Activated T-cell treated with anti-CD3 and anti-CD28 coated beads, Interleukin-2, amount 50 U/mL, for 48 hours (primary cell): ENCODE results near the gene PDP2.

Experiments
- DNase-seq, 2 experiments: peaks; one replicate each; pipeline ENCODE4 v3.0.0-alpha.2; 2020

The PDP2 gene

DNA sequence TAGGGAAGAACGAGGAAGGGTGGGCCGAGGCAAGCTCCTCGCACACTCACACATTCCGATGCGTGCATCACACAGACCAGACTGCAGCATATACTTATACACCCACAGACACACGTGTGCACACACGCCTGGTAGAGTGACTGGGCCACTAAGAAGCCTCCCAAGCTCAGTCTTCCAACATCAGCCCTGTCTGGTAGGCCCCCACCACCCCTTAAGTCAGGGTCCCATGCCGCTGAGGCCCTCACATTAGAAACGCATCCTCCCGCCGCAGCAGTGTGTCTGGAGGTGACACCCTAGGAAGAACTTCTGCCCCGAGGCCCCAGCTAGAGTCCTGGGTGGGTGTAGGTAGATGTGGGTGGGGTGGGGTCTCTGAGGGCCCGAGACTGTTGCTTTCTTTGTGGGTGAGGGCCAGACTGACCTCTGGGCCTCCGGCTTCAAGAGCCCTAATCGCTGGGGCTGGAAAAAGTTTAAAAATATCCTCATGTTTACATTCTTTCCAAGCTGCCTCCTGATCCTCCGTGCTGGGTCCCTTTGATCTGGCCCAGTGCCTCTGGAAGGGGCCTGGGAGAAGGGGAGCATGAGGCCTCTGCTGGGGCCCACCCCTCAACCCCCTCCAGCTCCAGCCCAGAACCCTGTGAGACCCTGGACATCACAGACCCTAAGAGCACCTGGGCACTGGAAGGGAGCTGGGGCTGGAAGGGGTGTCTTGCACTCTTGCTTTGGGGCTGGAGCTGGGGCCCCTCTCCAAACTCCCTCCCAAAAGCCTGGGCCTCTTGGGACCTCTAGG lies 24.7 kb downstream of the PDP2 start:
- no peak for DNase-seq

- no peak for DNase-seq
Observed at GRCh38 chr16:66905633-66906539, 25.6 kb downstream of the PDP2 start.

- no peak for DNase-seq
Observed at GRCh38 chr16:66906916-66907836, 26.9 kb downstream of the PDP2 start.

DNA sequence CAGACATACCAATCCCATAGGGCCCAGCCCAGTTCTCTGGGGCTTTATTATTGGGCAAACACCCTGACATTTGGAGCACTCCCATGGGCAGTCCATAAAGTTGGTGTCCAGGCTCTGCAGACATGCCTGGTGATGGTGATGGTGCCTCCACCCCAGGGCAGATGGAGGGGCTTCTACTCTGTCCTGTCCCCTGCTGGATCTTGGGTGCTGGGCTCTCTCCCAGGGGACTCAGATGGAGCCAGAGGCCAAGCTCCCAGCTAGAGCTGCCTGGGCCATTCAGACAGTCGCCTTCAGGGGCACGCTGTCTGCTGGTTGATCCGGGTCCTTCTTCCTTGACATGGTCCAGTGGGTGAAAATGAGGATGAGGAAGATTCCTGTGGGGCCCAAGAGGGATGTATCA lies 27.8 kb downstream of the PDP2 start:
- no peak for DNase-seq

DNA sequence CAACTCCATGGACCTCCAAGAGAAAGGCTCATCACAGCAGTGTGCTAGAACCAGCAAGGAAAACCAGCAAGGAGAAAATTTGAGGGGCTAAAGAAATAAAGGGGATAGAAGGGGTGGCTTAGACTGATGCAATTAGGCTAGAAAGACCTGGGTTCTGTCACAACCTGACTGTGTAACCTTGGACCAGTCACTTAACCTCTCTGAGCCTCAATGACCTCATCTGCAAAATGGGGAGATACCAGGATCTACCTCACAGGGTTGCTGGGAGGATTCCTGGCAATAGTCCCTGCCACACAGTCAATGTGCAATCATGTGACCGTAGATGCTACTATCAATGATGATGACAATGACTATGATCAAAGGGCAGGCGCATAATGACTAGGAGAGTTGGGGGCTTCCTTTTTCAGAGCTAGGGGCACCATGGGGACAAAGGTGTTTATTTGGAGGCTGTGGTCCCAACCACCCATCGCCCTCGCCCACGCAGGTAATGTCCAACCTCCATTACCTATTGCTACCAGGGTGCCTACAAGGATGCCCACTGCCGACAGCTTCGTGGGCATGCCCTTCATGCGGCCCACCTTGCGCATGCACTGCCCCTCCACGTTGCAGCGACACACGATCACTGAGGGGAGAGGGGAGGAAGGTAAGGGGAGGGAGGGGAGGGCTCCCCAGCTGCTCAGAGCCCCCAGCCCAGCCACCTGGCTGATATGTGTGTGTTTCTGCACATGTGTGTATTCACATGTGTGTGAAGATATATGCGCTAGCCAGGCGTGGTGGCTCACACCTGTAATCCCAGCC lies 28.6 kb downstream of the PDP2 start:
- DNase-seq = no peak

DNA sequence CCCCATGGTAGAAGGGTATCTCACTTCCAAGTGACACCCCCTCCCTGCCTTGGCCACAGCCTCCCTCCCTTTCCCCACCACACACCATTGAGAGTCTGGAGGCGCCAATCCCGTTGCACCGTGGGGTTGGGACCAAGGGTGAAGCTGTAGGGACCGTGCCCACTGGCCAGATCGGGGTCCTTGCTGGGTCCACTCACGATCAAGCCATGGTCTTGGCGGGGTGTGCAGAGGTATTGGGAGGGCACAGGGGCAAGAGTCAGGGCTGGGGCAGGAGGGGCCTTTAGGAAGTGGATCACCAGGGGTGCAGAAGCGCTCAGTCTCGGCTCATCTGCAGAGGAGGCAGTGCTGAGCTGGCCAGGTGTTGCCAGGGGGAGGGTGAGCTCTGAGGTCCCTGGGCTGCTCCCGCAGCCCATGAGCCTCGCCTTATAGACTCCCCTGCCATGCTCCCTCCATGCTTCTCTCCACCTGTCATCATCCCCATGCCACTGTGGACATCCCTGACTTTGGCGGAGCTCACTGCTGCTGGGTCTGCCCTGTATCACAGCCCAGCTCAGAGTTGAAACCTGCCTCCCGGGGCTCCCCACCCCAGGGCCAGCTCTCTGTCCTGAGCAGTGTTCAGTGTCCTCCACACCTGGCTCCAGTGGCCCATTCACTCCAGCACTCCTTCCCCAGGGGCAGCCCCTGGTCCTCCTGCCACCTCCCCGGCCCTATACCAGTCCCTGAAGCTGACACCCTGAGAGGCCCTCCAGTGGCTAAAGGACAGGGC lies 30.0 kb downstream of the PDP2 start:
- no peak for DNase-seq

GRCh38 chr16:66911112-66911511 lies 30.8 kb downstream of the PDP2 start:
- DNase-seq = no peak

DNA sequence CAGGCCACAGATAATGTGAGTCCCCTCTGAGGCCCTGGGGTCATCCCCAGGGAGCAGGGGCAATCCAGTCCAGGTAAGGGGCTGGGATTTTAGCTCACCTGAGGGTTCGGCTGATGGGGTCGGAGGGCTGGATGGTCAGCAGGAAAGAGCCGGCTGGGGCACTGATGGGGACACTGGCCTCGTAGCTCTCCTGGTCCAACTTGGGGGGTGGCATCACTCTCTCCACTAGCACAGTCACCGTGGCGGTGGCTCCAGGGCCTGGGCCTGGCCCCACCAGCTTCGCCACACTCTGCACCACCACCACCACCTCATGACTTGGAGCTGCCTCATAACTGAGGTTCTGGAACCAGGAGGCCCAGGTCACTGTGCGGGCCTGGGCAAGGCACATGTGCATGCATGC lies 31.5 kb downstream of the PDP2 start:
- no peak for DNase-seq

DNA sequence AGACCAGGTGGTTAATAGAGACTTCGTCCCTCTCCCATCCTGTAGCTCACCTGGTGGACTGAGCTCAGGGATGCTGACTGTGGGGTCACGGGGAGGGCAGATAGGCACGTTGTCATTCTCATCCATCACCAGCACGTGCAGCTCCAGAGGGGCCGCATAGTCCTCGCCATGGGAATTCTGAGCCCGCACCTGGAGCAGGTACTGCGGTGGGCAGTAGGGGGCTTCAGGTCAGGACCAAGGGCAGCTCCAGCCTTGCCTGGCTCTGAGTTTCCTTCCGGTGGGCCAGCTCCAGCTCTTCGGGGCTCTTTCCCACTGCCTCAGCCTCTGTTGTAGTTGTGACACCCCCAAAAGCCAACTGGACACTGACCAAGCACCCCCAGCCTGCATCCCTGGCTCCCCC lies 32.8 kb downstream of the PDP2 start:
- no peak for DNase-seq

DNA sequence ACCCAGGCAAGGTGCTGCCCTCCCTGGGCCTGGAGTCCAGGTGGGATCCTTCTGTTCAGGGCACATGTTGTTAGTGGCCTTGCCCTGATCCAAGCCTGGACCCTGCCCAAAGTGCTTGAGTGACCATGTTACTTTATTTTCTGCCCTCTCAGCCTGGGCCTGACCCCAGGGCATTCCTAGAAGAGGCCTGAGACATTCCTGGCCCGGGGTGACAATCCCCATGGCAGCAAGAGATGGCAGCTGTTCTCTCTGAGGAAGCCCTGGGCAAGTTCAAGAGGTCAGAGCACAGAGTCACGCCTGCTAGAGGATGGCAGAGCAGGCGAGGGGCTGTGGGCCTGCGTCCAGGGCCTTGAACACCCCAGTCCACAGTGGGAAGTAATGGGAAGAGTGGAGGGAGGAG lies 33.4 kb downstream of the PDP2 start:
- no peak for DNase-seq

GRCh38 chr16:66914541-66914940 lies 34.2 kb downstream of the PDP2 start:
- DNase-seq = no peak

- DNase-seq = no peak
Observed at GRCh38 chr16:66915041-66915440, 34.7 kb downstream of the PDP2 start.

GRCh38 chr16:66916518-66916917 lies 36.2 kb downstream of the PDP2 start:
- no peak for DNase-seq

DNA sequence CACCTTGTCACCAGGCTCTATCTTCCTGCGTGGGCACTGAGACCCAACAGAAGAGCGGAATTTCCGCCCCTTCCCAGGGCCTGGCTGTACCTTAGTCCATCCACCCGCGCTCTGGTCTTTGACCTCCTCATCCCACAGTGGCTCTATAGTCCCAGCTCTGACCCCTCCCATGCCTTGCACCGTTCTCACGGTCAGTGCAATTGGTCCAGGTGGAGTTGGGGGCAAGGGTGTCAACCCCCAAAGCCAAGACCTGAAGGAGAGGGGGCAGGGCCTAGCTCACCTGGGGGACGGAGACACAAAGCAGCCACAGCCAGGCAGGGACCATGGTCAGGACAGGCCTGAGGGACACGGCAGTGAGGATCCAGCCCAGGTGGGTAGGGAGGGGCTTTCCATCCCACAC lies 37.4 kb downstream of the PDP2 start:
- no peak for DNase-seq

DNA sequence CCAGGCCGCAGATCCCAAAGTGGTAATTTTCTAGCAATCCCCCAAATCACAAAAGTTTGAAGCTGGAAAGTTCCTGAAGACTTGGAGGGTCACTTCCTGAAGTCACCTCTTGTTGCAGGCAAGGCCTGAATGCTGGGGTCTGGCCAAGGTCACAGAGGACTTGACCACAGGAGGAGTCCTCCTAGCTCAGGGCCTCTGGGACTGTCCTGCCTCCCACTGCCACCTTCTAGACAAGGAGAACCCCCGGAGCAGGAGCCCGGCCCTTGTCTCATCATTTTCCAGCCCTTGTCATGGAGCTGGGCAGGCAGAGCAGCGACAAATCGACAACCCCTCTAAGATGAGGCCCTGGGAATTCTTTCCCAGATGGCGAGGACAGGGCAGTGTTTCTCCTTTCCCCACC lies 38.0 kb downstream of the PDP2 start:
- DNase-seq = no peak

DNA sequence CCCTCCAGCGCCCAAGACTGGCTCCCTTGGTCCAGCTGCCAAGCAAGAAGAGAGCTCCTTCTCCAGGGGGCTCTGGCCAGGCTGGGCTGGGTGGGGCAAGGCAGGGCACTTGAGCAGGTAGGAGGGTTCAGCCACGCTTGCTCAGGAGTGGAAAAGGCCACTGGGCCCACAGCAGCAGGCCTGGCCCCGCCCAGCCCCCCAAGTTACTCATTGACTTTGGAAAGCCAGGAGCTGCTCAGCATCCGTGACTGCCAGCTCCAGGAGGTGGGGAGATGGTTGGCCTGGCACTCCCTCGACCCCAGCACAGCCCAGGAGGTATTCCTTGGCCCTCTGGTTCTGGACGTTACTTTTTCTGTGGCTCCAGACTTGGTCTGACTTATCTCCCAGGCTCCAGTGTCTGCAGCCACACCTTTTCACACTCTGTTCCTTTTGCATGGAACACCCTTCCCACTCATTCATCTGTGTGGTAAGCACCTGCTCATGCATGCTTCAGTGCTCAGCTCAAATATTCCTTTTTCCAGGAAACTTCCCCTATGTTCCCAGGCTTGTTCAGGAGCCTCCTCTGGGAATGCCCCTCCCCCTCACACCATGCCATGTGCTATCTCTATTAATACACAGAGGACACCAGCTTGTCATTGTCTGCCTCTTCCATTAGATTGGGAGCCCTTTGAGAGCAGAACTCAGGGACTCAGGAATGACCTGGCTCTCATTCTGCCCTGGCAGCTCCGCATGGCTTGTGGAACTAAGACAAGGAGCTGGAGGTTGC lies 38.7 kb downstream of the PDP2 start, which contains the start of gene CDH16:
TSS of gene CDH16 (minus strand) at position 83 of the 766 bp plus-strand sequence. CDS start 820 bp downstream, outside the sequence.
- no peak for DNase-seq

GRCh38 chr16:66919569-66920298 lies 39.4 kb downstream of the PDP2 start:
- DNase-seq = no peak

DNA sequence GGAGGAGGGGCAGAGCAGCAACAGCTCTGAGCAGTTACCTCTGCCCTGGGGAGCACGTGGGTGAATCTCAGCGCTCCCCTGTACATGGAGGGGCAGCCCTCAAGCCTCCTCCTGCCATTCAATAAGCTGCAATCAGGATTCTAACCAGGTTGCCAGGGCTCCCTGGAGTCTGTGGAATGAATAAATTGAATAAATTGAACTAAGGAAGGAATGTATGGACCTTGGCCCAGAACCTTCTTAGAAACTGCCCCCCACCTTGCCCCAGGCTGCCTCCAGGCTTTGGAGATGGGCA lies 39.9 kb downstream of the PDP2 start:
- DNase-seq = no peak

DNA sequence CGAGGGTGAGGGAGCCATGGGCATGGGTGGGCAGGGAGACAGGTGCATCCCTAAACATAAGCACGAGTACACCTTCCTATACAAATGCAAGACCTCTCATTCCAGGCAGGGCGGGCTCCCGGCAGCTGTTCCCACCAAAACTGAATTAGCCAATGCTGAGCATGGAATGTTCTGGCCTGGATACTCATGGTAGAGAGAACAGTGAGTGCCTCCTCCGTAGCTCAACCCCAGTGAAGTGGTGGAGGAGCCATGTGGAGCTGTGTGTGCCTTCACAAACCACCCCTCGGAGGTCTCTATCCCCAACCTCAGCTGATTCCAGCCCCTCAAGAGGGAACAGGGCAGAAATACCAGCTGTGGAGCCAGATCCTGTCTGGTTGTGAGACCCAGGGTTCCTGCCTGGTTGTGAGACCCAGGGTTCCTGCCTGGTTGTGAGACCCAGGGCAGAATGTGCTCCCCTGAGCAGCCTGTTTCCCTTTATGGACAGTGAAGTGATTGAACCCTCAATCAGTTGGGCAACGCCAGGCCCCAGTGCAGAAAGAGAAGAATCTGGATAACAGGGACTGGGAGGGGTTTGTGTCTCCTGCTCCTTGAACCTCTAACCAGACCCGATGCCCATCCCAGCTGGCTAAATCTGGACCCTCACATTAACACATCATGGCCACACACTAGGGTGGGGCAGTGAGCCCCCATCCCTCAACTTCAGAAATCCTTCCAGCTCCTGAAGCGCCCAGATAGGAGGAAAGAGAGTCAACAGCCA lies 40.8 kb downstream of the PDP2 start:
- no peak for DNase-seq
